ENCODE measurements around the gene ANKK1.

DNA sequence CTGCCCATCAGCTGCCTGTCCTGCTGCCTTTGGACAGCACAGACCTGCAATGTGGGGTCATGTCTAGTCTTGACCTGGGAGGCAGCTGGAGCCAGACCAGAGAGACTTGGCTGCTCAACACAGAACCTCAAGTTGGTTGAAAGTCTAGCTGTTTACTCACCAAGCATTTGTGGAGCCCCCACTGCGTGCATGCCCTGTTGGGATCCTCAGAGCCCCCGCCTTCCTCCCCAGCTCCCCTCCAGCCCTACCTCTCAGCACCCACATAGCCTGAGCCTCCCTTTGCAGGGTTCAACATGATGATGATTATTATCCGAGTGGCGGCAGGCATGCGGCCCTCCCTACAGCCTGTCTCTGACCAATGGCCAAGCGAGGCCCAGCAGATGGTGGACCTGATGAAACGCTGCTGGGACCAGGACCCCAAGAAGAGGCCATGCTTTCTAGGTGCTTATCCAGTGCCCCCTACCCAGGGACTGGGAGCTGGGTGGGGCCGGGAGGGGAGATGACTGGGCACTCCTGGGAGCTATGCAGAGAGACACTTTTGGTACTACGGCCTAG, 8.3 kb downstream of the ANKK1 start:
- TF ChIP-seq POLR2A (IDR thresholded peaks at IDR 0.05; ENCODE audit: low read depth, low read length) (no peak), POLR2AphosphoS5 (IDR thresholded peaks at IDR 0.05; ENCODE audit: low read depth, low read length) (no peak), TAF1 (IDR thresholded peaks at IDR 0.05; ENCODE audit: borderline replicate concordance, low read depth, low read length) (no peak)
